HepG2 (cell line): ENCODE measurements around the gene SPRYD3. TPM values are rescaled to one million over a fixed set of nuclear protein-coding genes. Genes with fewer than 3 reads are reported as not detected.

Experiments
- ATAC-seq: fragments of 200-7000 bp; cut with Tn5 transposase; 3 replicates; pipeline ENCODE4 v1.9.1; 2020; ENCODE audit warnings: mild to moderate bottlenecking, moderate library complexity
- BruUV-seq: library from RNA; stranded (reverse); fragments of 400-500 nt; replicated peaks from 2 replicates; lab custom pipeline; 2021; lab: Mats Ljungman, UMichigan
- CTCF ChIA-PET: fragments of 300-600 bp; formaldehyde crosslinking; extraction: SDS; loops from one replicate; lab custom pipeline; 2021; ENCODE audit warnings: low total read pairs, inconsistent platforms, low intra/inter-chr PET ratio; lab: Yijun Ruan, JAX
- POLR2A ChIA-PET: fragments of 350-600 bp; sonication (Branson Sonifier 250); formaldehyde crosslinking; loops from one replicate; lab custom pipeline; 2020; ENCODE audit warnings: antibody characterized with exemption, inconsistent platforms; lab: Yijun Ruan, JAX
- DNase-seq: peaks from one replicate; pipeline ENCODE4 v3.0.0-alpha.2; 2015; ENCODE audit warnings: low spot score
- FAIRE-seq: peaks from 3 replicates; lab custom pipeline; 2011; peaks lifted over from hg19 to GRCh38; lab: Jason Lieb, UNC
- H2AFZ ChIP-seq: one replicate; pipeline ENCODE4 v1.6.1; 2011; ENCODE audit warnings: low read length, inconsistent platforms
- H3K27ac ChIP-seq: fragments of 300-600 bp; 3 replicates; pipeline ENCODE4 v1.8.0; 2011; ENCODE audit warnings: mixed run types, mild to moderate bottlenecking, mixed read lengths, low read length, inconsistent platforms; ENCODE audit not compliant: insufficient read depth; ENCODE audit errors: extremely low read length
- H3K27me3 ChIP-seq, 2 experiments: fragments of 200-600 bp in 1 of 2; 2 replicates in 1 of 2; 3 replicates in 1 of 2; pipeline versions ENCODE4 v1.6.0 to v1.8.0; 2011; ENCODE audit warnings: low read length in 2 of 2, mild to moderate bottlenecking in 2 of 2, moderate library complexity in 2 of 2, inconsistent platforms in 1 of 2; ENCODE audit not compliant: insufficient read depth in 2 of 2, control insufficient read depth in 1 of 2
- H3K36me3 ChIP-seq, 2 experiments: fragments of 200-600 bp in 1 of 2; replicated peaks in 1 of 2; 2 replicates in 1 of 2; 3 replicates in 1 of 2; pipeline versions ENCODE4 v1.5.1 to v1.8.0; 2011; ENCODE audit warnings: low read length in 2 of 2, inconsistent platforms in 1 of 2; ENCODE audit not compliant: insufficient read depth in 2 of 2, control insufficient read depth in 1 of 2
- H3K4me1 ChIP-seq: 2 replicates; pipeline ENCODE4 v1.5.1; 2012; ENCODE audit warnings: low read length, inconsistent platforms; ENCODE audit not compliant: insufficient read depth
- H3K4me2 ChIP-seq: 2 replicates; pipeline ENCODE4 v1.6.0; 2011; ENCODE audit warnings: low read depth, low read length, inconsistent platforms
- H3K4me3 ChIP-seq, 3 experiments: fragments of 200-600 bp in 1 of 3; sonication (generic), shearing (Covaris generic) in 1 of 3; replicated peaks in 1 of 3; 2 replicates each; pipeline ENCODE4 v1.5.1; 2011 to 2016; ENCODE audit warnings: low read length in 3 of 3, inconsistent platforms in 2 of 3, low read depth in 2 of 3, mild to moderate bottlenecking in 2 of 3, control low read depth in 1 of 3, mixed read lengths in 1 of 3; ENCODE audit not compliant: insufficient read depth in 1 of 3
- H3K79me2 ChIP-seq: one replicate; pipeline ENCODE4 v1.6.1; 2011; ENCODE audit warnings: low read length, inconsistent platforms; ENCODE audit not compliant: insufficient read depth
- H3K9ac ChIP-seq: 2 replicates; pipeline ENCODE4 v1.6.0; 2011; ENCODE audit warnings: mild to moderate bottlenecking, low read depth, low read length, inconsistent platforms; ENCODE audit not compliant: insufficient read depth
- H3K9me3 ChIP-seq: 2 replicates; pipeline ENCODE4 v1.5.1; 2012; ENCODE audit warnings: mild to moderate bottlenecking, low read length
- H4K20me1 ChIP-seq: 2 replicates; pipeline ENCODE4 v1.6.0; 2011; ENCODE audit warnings: inconsistent platforms, mild to moderate bottlenecking, low read length, moderate library complexity; ENCODE audit not compliant: insufficient read depth
- AGO2 ChIP-seq: fragments of 200-400 bp; formaldehyde crosslinking; optimal IDR thresholded peaks from 2 replicates; pipeline ENCODE3; 2017; ENCODE audit warnings: mild to moderate bottlenecking, low read depth, low read length, moderate library complexity
- ZFP82 ChIP-seq: sonication (generic); formaldehyde crosslinking; IDR thresholded peaks from 2 replicates; pipeline ENCODE4 v1.5.1; 2020; ENCODE audit warnings: mild to moderate bottlenecking, missing genetic modification reagents, borderline replicate concordance
- ZNF235 ChIP-seq: sonication (generic); formaldehyde crosslinking; IDR thresholded peaks from 2 replicates; pipeline ENCODE4 v1.8.1; 2023; ENCODE audit warnings: mild to moderate bottlenecking, missing genetic modification reagents, borderline replicate concordance
- ZNF768 ChIP-seq: sonication (generic); formaldehyde crosslinking; IDR thresholded peaks from 2 replicates; pipeline ENCODE4 v1.4.0; 2020; ENCODE audit warnings: missing genetic modification reagents
- WGBS: methylation state at CpG from one replicate; pipeline ENCODE4 v1.1.6; 2017; ENCODE audit warnings: low lambda C conversion rate; 5-methylcytosine and 5-hydroxymethylcytosine counted together
- in situ Hi-C: cut with HindIII; loops from 2 replicates; pipeline ENCODE4 v1.10.0; 2017; ENCODE audit warnings: low pct_unique_long_range_greater_than_20kb; ENCODE audit not compliant: extremely low pct_ligation_motif_present
- intact Hi-C: fragments of 100-400 bp; cut with micrococcal nuclease; formaldehyde crosslinking; loops from one replicate; pipeline ENCODE4 v1.10.0; 2022; ENCODE audit not compliant: unreplicated experiment
- polyA plus RNA-seq, 8 experiments: library from polyadenylated mRNA; depleted of rRNA in 3 of 8; stranded (reverse) in 7 of 8; unstranded in 1 of 8; fragments of >200 nt; fragmentation: Illumina TruSeq in 4 of 8; extraction: Trizol in 4 of 8; gene quantifications; 2 replicates each; pipeline versions ENCODE4 v1.2.1 to v1.2.3, GENCODE V29; 2011 to 2016; ENCODE audit warnings: low read depth in 4 of 8, missing spikeins in 1 of 8, mixed read lengths in 1 of 8; ENCODE audit not compliant: insufficient read depth in 1 of 8
- total RNA-seq, 5 experiments: library from RNA; depleted of rRNA; stranded (reverse); fragments of >200 nt; fragmentation: Illumina TruSeq; extraction: Trizol; gene quantifications; 2 replicates each; pipeline ENCODE4 v1.2.3, GENCODE V29; 2016; ENCODE audit warnings: low read depth in 1 of 5
- TF ChIP-seq, protein P1 (sequence below): sonication (generic); formaldehyde crosslinking; IDR thresholded peaks from 2 replicates; pipeline ENCODE4 v1.5.1; 2020; ENCODE audit warnings: missing genetic modification reagents, mild to moderate bottlenecking, borderline replicate concordance
- TF ChIP-seq, protein P2 (sequence below): IDR thresholded peaks from 2 replicates; pipeline ENCODE4 v1.6.1; 2016; ENCODE audit warnings: mild to moderate bottlenecking
- TF ChIP-seq, protein P3 (sequence below): sonication (generic); formaldehyde crosslinking; IDR thresholded peaks from 2 replicates; pipeline ENCODE4 v1.4.0; 2020; ENCODE audit warnings: missing genetic modification reagents

The SPRYD3 gene
- total and polyA plus RNA-seq, 2 of the 13 experiments (the other 11 are each of a cell fraction or from before 2014, with no cell fraction given) = 9.0 to 9.2 TPM

DNA sequence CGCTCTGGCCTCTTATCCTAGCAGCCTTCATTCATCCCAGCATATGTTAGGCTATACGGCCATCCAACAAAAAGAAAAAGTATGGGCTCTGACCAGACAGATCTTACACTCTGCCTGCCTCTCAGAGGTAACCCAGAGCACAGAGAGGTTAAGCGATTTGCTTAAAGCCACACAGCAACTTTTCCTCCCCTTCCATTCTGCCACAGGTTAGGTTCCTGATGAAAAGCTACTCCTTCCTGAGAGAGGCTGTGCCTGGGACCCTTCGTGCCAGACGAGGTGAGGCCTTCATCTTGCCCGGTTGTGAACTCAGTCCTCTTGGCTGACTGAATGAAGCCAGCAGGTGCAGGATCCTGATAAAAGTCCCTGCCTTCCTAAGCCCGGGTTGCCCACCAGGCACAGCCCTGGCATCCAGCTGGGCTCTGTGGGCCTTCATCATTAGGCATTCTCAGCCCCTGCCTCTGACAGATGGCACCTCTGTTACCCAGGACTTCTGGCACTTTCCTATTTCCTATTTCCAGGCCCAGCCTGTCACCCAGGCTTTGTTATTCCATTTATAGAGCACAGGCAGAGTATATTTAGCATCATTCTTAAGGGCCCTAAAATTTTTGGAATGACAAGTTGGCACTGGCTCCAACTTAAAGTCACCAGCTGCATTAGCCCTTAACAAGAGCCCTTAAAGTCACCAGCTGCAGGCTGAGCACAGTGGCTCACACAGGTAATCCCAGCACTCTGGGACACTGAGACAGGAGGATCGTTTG is 36.9 kb upstream of the SPRYD3 start:
- Histone ChIP-seq H3K36me3 (peaks cover 19 to 42% of the 10 kb centered on the region in 2 experiments), H3K27me3 (no peaks in the 10 kb centered on the region), H3K9me3 (no peaks in the 10 kb centered on the region), H4K20me1 (no peaks in the 10 kb centered on the region), H2AFZ (no peak overlapping the region), H3K79me2 (no peaks in the 10 kb centered on the region), H3K27ac (no peak overlapping the region), H3K4me2 (no peak overlapping the region), H3K4me3 (no peak overlapping the region), H3K4me1 (0 out of 2 replicates have a peak, but pooled peaks cover 12% of the 10 kb centered on the region), H3K9ac (no peak overlapping the region)
- CTCF ChIA-PET = no interaction called here
- ATAC-seq (no peak), FAIRE-seq (no peak), DNase-seq (no peak)
- TF ChIP-seq ZNF768 (CRISPR knock-in tag) = peak; percentile 94
- TF ChIP-seq, protein P1, sequence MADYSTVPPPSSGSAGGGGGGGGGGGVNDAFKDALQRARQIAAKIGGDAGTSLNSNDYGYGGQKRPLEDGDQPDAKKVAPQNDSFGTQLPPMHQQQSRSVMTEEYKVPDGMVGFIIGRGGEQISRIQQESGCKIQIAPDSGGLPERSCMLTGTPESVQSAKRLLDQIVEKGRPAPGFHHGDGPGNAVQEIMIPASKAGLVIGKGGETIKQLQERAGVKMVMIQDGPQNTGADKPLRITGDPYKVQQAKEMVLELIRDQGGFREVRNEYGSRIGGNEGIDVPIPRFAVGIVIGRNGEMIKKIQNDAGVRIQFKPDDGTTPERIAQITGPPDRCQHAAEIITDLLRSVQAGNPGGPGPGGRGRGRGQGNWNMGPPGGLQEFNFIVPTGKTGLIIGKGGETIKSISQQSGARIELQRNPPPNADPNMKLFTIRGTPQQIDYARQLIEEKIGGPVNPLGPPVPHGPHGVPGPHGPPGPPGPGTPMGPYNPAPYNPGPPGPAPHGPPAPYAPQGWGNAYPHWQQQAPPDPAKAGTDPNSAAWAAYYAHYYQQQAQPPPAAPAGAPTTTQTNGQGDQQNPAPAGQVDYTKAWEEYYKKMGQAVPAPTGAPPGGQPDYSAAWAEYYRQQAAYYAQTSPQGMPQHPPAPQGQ (CRISPR knock-in tag) = no peak
- in situ Hi-C loops = no loop called here
- intact Hi-C loops = no loop called here
- 98% methylated on average over 8 of the region's 8 CpGs for WGBS
- no TSS peak for BruUV-seq
- POLR2A ChIA-PET = interaction anchor here (0.8 to 2.3 kb wide), 3 partner anchors 14 to 54 kb away, joined by 3 to 5 read pairs (median 3); partner anchors contain the start of gene SPRYD3

DNA sequence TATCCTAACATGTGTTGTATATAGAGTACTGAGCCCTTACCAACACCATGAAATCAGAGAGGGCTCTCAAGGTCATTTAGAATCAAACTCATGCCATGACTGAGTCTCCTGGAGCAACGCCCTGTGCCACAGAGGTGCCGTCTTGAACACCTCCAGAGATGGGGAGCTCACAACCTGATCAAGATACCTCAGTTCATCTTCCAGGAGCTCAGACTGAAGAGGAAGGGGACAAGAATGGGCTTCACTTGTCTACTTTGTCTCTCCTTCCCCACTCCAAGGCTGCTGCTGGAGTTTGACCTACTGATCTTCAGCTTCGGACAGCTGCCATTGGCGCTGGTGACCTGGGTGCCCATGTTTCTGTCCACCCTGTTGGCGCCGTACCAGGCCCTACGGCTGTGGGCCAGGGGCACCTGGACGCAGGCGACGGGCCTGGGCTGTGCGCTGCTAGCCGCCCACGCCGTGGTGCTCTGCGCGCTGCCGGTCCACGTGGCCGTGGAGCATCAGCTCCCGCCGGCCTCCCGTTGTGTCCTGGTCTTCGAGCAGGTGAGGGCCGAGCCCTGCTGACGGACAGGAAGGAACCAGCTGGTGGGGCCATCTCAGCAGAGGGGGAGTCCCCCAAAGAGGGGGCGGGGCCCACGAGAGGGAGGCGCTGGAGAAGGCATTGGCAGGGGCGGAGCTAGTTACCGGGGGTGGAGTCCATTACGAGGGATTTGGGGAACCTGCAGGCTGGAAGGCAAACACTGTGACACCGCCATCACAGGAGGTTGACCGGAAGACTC is 36.1 kb upstream of the SPRYD3 start:
- ChIA-PET CTCF (no interaction called here), POLR2A (interaction anchor here (0.8 kb wide), 1 partner anchor 54 kb away, joined by 3 read pairs; no protein-coding TSS in a partner anchor)
- ATAC-seq (no peak; the same call in 1 of the 3 replicates), FAIRE-seq (no peak), DNase-seq (no peak)
- intact Hi-C loops = no loop called here
- 98% methylated on average over 26 of the region's 33 CpGs for WGBS
- no peak overlapping the region for H3K9ac ChIP-seq
- H3K27ac ChIP-seq = no peak overlapping the region
- 0 out of 2 replicates have a peak, but pooled peaks cover 12% of the 10 kb centered on the region for H3K4me1 ChIP-seq
- no peaks in the 10 kb centered on the region for H3K27me3 ChIP-seq
- no peaks in the 10 kb centered on the region for H3K79me2 ChIP-seq
- H3K4me2 ChIP-seq = no peak overlapping the region
- no peak overlapping the region for H3K4me3 ChIP-seq
- no peaks in the 10 kb centered on the region for H4K20me1 ChIP-seq
- H3K36me3 ChIP-seq = peaks cover 14 to 37% of the 10 kb centered on the region in 2 experiments
- no peak overlapping the region for H2AFZ ChIP-seq
- no TSS peak for BruUV-seq
- in situ Hi-C loops = no loop called here
- no peaks in the 10 kb centered on the region for H3K9me3 ChIP-seq
- TF ChIP-seq, protein P2, sequence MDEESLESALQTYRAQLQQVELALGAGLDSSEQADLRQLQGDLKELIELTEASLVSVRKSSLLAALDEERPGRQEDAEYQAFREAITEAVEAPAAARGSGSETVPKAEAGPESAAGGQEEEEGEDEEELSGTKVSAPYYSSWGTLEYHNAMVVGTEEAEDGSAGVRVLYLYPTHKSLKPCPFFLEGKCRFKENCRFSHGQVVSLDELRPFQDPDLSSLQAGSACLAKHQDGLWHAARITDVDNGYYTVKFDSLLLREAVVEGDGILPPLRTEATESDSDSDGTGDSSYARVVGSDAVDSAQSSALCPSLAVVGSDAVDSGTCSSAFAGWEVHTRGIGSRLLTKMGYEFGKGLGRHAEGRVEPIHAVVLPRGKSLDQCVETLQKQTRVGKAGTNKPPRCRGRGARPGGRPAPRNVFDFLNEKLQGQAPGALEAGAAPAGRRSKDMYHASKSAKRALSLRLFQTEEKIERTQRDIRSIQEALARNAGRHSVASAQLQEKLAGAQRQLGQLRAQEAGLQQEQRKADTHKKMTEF (CRISPR knock-in tag) = no peak
- TF ChIP-seq, protein P3, sequence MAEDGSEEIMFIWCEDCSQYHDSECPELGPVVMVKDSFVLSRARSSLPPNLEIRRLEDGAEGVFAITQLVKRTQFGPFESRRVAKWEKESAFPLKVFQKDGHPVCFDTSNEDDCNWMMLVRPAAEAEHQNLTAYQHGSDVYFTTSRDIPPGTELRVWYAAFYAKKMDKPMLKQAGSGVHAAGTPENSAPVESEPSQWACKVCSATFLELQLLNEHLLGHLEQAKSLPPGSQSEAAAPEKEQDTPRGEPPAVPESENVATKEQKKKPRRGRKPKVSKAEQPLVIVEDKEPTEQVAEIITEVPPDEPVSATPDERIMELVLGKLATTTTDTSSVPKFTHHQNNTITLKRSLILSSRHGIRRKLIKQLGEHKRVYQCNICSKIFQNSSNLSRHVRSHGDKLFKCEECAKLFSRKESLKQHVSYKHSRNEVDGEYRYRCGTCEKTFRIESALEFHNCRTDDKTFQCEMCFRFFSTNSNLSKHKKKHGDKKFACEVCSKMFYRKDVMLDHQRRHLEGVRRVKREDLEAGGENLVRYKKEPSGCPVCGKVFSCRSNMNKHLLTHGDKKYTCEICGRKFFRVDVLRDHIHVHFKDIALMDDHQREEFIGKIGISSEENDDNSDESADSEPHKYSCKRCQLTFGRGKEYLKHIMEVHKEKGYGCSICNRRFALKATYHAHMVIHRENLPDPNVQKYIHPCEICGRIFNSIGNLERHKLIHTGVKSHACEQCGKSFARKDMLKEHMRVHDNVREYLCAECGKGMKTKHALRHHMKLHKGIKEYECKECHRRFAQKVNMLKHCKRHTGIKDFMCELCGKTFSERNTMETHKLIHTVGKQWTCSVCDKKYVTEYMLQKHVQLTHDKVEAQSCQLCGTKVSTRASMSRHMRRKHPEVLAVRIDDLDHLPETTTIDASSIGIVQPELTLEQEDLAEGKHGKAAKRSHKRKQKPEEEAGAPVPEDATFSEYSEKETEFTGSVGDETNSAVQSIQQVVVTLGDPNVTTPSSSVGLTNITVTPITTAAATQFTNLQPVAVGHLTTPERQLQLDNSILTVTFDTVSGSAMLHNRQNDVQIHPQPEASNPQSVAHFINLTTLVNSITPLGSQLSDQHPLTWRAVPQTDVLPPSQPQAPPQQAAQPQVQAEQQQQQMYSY (CRISPR knock-in tag) = no peak
- TF ChIP-seq ZFP82 (CRISPR knock-in tag) (no peak), AGO2 (peak; percentile 87), ZNF235 (CRISPR knock-in tag) (no peak)
